ENCODE results near the gene NPIPA5.
"Not testable (repeated sequence)": the region's sequence is repeated elsewhere in the genome, so short reads cannot be mapped to it uniquely, and the experiment has no call there.

Gene NPIPA5

GRCh38 chr16:15388060-15388459 is 10.0 kb upstream of the NPIPA5 start:
- DNase-seq = not testable (repeated sequence)

DNA sequence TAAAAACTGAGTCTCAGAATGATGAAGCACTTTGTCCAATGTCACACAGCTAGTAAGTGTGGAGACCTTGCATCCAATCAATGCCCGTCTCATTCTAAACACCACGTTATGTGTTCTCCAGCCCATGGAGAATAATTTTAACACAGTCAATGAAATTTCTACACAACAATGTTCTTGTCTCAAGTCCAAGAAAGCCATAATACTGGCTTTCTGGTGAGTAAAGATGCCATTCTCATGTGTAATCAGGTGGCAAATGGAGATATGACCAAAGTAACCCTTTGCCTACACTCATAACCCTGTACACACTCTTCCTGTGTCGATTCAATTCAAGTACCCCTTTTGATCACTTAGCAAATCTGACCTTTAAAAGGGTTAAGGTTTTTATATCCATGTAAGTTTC is 4.7 kb upstream of the NPIPA5 start:
- not testable (repeated sequence) for DNase-seq

- DNase-seq = not testable (repeated sequence)
Observed at GRCh38 chr16:15357495-15357894, 20.6 kb downstream of the NPIPA5 start.

DNA sequence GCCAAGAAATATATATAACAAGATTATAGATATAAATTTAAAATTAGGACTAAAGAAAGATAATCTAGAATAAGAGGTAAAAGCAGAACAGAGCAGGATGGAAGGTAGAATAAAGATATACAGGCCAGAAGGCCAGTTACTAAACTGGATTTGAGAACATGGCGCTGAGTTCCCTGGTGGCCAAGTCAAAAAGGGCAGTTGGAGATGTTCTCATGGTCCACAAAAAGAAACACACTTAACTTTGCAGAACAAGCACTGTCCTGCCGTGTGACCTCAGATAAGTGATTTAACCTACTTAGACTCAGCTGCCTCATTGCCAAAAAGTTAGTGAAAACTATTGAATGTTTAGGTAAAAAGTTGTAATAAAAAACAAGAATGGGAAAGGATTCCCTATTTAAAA is 23.2 kb downstream of the NPIPA5 start:
- DNase-seq = not testable (repeated sequence)

DNA sequence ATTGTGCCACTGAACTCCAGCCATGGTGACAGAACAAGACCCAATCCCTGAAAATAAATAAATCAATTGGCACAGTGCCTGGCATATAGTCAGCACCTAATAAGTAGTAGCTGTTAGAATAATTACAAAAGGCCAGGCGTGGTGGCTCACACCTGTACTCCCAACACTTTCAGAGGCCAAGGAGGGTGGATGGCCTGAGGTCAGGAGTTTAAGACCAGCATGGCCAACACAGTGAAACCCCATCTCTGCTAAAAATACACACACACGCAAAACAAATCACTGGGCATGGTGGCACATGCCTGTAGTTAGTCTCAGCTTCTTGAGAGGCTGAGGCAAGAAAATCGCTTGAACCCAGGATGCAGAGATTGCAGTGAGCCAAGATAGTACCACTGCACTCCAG is 25.2 kb downstream of the NPIPA5 start:
- not testable (repeated sequence) for DNase-seq

GRCh38 chr16:15351745-15352144 is 26.3 kb downstream of the NPIPA5 start:
- DNase-seq = not testable (repeated sequence)

GRCh38 chr16:15351251-15351650 is 26.8 kb downstream of the NPIPA5 start:
- DNase-seq = not testable (repeated sequence)

DNA sequence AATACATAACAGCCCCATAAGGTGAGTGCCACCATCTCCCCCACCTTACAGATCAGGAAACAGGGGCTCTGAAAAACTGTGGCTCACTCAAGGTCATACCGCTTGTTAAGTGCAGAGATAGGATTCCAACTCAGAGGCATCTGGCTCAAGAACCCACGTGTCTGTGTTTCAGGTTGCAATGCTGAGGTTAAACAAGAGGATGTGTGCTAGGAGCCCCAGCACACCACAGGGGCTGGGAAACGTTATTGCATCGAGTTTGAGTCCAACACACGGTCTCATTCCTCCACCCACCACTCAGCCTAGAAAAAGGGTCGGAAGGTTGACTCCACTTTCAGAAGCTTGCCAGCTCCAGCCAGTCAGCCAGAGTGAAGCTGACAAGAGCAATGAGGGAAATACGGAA is 29.4 kb downstream of the NPIPA5 start:
- not testable (repeated sequence) for DNase-seq

- not testable (repeated sequence) for DNase-seq
Observed at GRCh38 chr16:15342337-15342736, 35.8 kb downstream of the NPIPA5 start.

GRCh38 chr16:15338986-15339385 is 39.1 kb downstream of the NPIPA5 start:
- DNase-seq = not testable (repeated sequence)

GRCh38 chr16:15337974-15338605 is 40.0 kb downstream of the NPIPA5 start:
- DNase-seq = not testable (repeated sequence)

DNA sequence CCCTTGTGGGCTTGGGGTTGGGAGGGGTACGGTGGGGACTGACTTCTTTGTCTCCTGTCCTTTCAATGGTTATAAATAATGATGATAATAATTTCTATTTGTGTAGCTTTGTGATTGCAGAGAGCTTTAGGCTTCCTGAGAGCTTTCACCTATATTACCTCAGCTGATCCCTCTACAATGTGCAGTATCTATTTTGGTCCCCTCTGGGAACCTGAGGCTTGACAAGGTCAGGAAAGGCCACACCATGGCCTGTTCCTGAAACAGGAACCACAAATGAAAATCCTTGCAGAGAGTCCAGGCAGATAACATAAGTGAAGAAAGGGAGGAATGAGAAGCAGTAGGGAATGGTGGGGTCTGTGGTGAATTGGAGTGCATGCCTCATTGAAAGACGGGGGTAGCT is 42.5 kb downstream of the NPIPA5 start:
- not testable (repeated sequence) for DNase-seq

DNA sequence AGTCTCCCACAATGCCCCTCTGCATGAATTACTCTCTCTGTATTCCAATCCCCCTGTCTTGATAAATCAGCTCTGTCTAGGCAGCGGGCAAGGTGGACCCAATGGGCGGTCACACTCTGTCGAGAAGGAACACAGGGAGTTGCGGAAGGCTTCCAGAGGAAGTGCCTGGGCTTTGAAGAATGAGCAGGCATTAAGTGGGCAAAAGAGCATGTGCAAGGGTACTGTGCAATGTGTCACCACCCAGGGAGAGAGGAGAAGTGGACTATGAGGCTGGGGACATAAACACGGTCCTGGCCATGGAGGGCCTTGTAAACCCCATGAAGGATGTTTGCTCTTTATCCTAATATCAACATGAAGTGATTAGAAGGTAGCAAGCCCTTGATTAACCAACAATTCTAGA is 44.1 kb downstream of the NPIPA5 start:
- DNase-seq = not testable (repeated sequence)

DNA sequence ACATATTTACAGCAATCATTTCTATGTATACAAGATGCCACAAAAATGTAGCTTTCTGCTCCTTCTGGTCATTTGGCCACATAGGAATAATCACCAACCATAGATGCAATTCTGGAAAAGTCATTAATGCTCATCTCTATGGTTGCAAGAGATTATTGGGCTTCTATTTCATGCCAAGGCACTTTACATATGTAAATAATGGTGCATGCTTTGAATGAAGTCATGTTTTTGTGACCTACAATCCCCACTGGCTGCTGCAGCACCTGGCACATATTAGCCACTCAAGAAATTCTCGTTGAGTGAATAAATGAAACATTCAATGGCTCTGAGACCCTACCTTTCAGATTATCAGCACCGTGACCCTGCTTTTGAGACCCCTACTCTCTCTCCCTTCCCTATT is 47.1 kb downstream of the NPIPA5 start:
- DNase-seq = not testable (repeated sequence)

- not testable (repeated sequence) for DNase-seq
Observed at GRCh38 chr16:15324954-15325353, 53.1 kb downstream of the NPIPA5 start.

DNA sequence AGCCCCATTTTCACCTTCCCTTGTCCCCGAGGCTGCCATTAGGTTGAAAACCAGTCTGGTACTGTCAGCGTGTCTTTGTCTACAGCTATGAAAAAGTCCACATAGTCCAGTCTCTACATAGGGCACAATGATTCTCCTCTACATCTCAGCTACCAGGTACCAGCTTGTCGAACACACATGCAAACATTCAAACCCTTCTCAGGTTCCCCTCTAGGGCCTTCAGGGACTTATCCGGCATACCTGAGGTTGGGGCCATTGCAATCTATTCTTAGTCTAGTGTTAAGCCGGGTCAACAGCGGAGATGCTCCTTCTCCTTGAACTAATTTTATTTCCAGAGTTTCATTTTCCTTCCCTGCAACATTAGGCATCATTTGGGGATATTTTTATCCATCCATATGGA is 54.7 kb downstream of the NPIPA5 start:
- not testable (repeated sequence) for DNase-seq

GRCh38 chr16:15321221-15321620 is 56.9 kb downstream of the NPIPA5 start:
- not testable (repeated sequence) for DNase-seq

- not testable (repeated sequence) for DNase-seq
Observed at GRCh38 chr16:15314562-15314961, 63.5 kb downstream of the NPIPA5 start.

Measured in CD4-positive, alpha-beta T cell treated with Interleukin-17A for 1 hour (primary cell).